Neutrophil (primary cell): Measurements from ENCODE around the gene DENND5B.

Experiments used
- H3K27ac ChIP-seq: fragments of 200-600 bp; sonication (generic); 2 replicates; pipeline ENCODE4 v1.5.1; 2016; ENCODE audit warnings: mild to moderate bottlenecking, moderate library complexity
- H3K27me3 ChIP-seq: fragments of 200-600 bp; sonication (generic); 2 replicates; pipeline ENCODE4 v1.6.0; 2016; ENCODE audit warnings: mild to moderate bottlenecking
- H3K36me3 ChIP-seq: fragments of 200-600 bp; sonication (generic); 2 replicates; pipeline ENCODE4 v1.5.1; 2017
- H3K4me1 ChIP-seq, 2 experiments: fragments of 200-600 bp in 1 of 2; sonication (generic) in 1 of 2; 1 replicate in 1 of 2; 2 replicates in 1 of 2; pipeline versions ENCODE4 v1.5.1 to v1.6.1; 2013 to 2016; ENCODE audit warnings: low read depth in 1 of 2, low read length in 1 of 2, mild to moderate bottlenecking in 1 of 2, moderate library complexity in 1 of 2; ENCODE audit not compliant: control insufficient read depth in 1 of 2, insufficient read depth in 1 of 2
- H3K4me3 ChIP-seq, 2 experiments: fragments of 200-600 bp in 1 of 2; sonication (generic) in 1 of 2; 1 replicate in 1 of 2; 2 replicates in 1 of 2; pipeline ENCODE4 v1.5.1; 2013 to 2016; ENCODE audit warnings: low read depth in 1 of 2, low read length in 1 of 2, mild to moderate bottlenecking in 1 of 2, moderate library complexity in 1 of 2
- H3K9me3 ChIP-seq: fragments of 200-600 bp; sonication (generic); 2 replicates; pipeline ENCODE4 v1.5.1; 2016
- TF ChIP-seq, protein P1 (sequence below): fragments of 200-600 bp; sonication (generic); IDR thresholded peaks from 2 replicates; pipeline ENCODE4 v1.5.1; 2016; ENCODE audit warnings: antibody characterized with exemption

DENND5B gene

DNA sequence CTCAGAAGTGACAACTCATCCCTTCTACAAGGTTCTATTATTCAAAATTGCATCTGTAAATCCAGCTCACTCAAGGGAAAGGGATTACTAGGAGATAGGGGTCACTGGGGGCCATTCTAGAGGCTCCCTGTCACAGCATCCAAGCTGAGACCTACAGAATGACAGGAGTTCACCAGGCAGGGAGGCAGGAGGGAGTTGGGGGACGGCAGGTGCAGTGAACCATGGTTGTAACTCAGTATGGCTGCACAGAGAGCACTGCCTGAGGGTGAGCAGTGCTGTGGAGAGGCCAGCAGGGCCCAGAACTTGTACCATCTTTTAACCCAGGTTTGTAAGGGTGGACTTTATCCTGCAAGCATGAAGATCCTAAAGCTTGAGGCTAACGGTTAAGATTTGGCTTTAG lies 227.1 kb downstream of the DENND5B start:
- Histone ChIP-seq H3K36me3 (no peaks in the 10 kb centered on the region), H3K9me3 (no peaks in the 10 kb centered on the region), H3K4me1 (peaks cover 10 to 13% of the 10 kb centered on the region in 2 experiments), H3K4me3 (no peak overlapping the region), H3K27me3 (no peaks in the 10 kb centered on the region), H3K27ac (no peak overlapping the region)
- TF ChIP-seq, protein P1, sequence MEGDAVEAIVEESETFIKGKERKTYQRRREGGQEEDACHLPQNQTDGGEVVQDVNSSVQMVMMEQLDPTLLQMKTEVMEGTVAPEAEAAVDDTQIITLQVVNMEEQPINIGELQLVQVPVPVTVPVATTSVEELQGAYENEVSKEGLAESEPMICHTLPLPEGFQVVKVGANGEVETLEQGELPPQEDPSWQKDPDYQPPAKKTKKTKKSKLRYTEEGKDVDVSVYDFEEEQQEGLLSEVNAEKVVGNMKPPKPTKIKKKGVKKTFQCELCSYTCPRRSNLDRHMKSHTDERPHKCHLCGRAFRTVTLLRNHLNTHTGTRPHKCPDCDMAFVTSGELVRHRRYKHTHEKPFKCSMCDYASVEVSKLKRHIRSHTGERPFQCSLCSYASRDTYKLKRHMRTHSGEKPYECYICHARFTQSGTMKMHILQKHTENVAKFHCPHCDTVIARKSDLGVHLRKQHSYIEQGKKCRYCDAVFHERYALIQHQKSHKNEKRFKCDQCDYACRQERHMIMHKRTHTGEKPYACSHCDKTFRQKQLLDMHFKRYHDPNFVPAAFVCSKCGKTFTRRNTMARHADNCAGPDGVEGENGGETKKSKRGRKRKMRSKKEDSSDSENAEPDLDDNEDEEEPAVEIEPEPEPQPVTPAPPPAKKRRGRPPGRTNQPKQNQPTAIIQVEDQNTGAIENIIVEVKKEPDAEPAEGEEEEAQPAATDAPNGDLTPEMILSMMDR, result no peak

DNA sequence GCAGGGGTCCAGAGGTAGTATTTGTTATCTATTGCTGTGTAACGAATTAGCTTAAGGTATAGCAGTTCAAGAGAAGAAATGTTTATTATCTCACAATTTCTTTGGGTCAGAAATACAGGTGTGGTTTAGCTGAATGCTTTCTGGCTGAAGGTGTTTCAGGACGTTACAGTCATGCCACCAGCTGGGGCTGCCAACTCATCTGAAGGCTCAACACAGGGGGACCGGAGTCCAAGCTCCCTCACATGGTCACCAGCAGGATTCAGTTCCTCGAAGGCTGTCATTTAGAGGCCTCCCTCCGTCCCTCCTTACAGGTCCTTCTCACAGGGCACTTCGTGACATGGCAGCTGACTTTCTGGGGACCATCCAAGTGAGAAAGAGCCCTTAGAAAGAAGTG lies 227.5 kb downstream of the DENND5B start:
- Histone ChIP-seq H3K27ac (no peak overlapping the region), H3K36me3 (no peaks in the 10 kb centered on the region), H3K9me3 (no peaks in the 10 kb centered on the region), H3K27me3 (no peaks in the 10 kb centered on the region), H3K4me3 (no peak overlapping the region), H3K4me1 (peaks cover 10 to 13% of the 10 kb centered on the region in 2 experiments)
- TF ChIP-seq, protein P1, result no peak

DNA sequence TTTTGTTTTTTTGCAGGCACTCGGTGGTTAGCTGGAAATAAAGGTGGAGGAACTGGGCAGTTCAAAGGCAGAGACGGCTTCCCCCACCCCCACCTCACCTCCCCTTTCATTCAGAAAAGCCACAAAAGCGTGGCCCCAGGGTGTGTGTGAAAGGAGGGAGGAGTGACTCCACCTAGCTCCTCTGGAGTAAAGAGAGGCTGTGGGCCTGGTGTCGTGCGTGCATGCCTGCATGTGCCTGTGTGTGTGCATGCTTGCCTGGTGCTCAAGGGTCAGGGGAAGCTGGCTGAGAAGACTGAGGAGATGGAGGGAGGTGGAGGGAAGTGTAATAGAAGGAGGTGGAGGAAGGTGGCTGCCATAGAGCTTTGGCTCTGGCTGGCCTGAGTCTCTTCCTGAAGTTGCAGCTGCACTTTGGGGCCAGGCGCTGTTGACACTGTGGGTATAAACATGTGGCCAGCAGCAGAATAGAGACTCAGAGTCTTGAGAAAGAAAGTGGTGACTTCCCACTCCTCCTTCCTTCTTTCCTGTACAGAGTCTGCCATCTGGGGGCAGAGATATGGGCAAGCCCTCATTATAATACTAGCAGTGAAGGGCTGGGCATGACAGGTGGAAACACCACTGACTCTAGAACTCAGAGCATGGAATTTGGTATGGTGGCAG lies 228.0 kb downstream of the DENND5B start:
- no peaks in the 10 kb centered on the region for H3K27me3 ChIP-seq
- TF ChIP-seq, protein P1, result no peak
- no peaks in the 10 kb centered on the region for H3K36me3 ChIP-seq
- no peak overlapping the region for H3K27ac ChIP-seq
- H3K4me1 ChIP-seq, result peaks cover 10 to 13% of the 10 kb centered on the region in 2 experiments
- H3K9me3 ChIP-seq, result no peaks in the 10 kb centered on the region
- no peak overlapping the region for H3K4me3 ChIP-seq

DNA sequence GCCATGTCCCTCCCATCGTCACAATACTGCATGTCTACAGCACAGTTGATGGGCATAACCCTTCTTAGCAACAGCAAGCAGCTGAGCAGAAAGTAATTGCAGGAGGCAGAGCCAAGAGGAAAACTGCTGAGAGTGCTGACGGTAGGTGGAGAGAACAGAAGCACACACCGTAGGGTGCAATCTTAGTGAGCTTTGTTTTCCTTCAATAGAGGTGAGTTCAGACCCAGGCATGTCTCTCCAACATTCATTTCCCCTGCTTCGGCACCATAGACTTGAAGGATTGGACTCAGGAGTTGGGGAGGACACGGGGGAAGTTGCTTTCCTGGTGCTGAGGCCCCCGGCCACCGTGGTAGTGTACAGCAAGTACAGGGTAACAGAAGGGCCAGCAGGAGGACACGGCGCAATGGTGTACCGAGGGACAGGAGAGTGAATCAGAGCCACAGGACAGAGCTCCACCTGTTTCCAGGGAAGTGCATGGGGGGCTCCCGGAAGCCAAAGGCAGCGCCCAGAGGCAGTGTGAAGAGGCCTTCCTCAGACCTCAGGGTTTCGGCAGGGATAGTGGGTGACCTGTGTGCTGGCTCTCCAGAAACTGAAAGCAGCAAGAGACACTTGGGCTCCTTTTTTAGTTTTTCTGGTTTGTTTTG lies 228.7 kb downstream of the DENND5B start:
- no peaks in the 10 kb centered on the region for H3K9me3 ChIP-seq
- H3K36me3 ChIP-seq, result no peaks in the 10 kb centered on the region
- no peaks in the 10 kb centered on the region for H3K27me3 ChIP-seq
- TF ChIP-seq, protein P1, result no peak
- no peak overlapping the region for H3K4me3 ChIP-seq
- H3K4me1 ChIP-seq, result peaks cover 10 to 13% of the 10 kb centered on the region in 2 experiments
- no peak overlapping the region for H3K27ac ChIP-seq

DNA sequence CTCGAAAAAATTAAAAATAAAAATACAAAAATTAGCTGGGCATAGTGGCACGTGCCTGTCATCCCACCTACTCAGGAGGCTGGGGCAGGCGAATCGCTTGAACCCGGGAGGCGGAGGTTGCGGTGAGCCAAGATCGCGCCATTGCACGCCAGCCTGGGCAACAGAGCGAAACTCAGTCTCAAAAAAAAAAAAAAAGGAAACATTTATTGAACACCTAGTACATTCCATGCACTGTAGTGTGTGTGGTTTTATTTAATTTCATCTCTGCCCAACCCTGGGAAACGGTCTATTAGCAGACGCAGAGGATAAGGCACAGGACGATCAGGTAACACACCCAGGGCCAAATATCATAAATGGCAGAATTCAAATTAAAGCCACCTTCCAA lies 229.2 kb downstream of the DENND5B start:
- TF ChIP-seq, protein P1, result no peak
- H3K36me3 ChIP-seq, result no peaks in the 10 kb centered on the region
- no peak overlapping the region for H3K4me3 ChIP-seq
- H3K9me3 ChIP-seq, result no peaks in the 10 kb centered on the region
- H3K27ac ChIP-seq, result no peak overlapping the region
- peaks cover 10 to 13% of the 10 kb centered on the region in 2 experiments for H3K4me1 ChIP-seq
- no peaks in the 10 kb centered on the region for H3K27me3 ChIP-seq
